GM18507 (cell line): ENCODE data around the gene SPOP.

Experiments used
- DNase-seq: peaks from one replicate; pipeline ENCODE4 v3.0.0; 2011; ENCODE audit warnings: low read depth; ENCODE audit not compliant: insufficient read length; ENCODE audit errors: extremely low spot score
- FAIRE-seq: peaks from 2 replicates; lab custom pipeline; 2011; peaks lifted over from hg19 to GRCh38; lab: Jason Lieb, UNC

Gene SPOP

GRCh38 chr17:49624896-49625295, 53.0 kb downstream of the SPOP start:
- no peak for DNase-seq
- FAIRE-seq = no peak

- FAIRE-seq (no peak), DNase-seq (no peak)
Measured at GRCh38 chr17:49621946-49622529, 55.9 kb downstream of the SPOP start.

DNA sequence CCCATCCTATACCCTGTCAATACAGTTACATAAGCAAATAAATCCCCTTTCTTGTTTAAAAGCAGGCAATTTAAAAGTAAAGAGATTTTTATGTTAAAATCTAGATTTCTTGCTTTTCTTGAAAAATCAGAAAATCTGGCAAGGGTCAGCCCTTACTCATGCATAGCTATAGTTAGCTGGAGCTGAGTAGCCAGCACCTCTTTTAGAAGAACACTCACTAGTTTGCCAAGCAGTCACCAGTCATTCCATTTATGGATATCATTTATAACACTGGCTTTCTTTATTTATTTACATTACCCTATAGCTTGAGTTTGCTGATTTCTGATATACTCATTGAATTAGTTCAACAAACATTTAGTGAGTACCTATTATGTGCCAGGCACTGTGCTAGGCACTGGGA, 56.5 kb downstream of the SPOP start:
- FAIRE-seq (no peak), DNase-seq (no peak)

DNA sequence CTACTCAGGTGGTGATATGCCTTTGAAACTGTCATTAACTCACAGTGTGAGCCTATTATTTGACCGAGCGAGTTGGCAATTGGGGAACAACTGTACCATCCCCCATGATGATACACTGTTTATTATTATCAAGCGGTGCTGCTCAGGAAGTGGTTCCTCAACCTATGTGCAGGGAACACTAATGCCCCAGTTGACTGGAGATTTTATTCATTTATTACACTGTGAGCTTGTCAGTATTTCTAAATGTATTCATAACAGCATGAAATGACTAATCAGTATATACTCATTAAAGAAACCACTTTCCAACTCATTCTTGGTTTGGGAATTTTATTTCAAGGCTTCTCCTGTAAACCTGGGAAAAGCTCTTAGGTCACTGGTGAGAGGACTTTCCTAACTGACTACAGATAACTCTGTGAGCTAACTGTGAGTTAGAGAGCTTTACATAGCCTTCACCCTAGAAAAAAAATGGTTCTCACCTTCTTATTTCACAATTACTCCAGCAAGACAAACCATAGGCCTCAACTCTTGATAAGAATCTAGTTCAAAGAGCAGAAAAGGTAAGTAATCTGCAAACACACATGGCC, 59.8 kb downstream of the SPOP start:
- FAIRE-seq (no peak), DNase-seq (no peak)

- FAIRE-seq (no peak), DNase-seq (no peak)
Measured at GRCh38 chr17:49616601-49617131, 61.2 kb downstream of the SPOP start.

- FAIRE-seq (peak; percentile 5), DNase-seq (no peak)
Measured at GRCh38 chr17:49616086-49616485, 61.8 kb downstream of the SPOP start.

DNA sequence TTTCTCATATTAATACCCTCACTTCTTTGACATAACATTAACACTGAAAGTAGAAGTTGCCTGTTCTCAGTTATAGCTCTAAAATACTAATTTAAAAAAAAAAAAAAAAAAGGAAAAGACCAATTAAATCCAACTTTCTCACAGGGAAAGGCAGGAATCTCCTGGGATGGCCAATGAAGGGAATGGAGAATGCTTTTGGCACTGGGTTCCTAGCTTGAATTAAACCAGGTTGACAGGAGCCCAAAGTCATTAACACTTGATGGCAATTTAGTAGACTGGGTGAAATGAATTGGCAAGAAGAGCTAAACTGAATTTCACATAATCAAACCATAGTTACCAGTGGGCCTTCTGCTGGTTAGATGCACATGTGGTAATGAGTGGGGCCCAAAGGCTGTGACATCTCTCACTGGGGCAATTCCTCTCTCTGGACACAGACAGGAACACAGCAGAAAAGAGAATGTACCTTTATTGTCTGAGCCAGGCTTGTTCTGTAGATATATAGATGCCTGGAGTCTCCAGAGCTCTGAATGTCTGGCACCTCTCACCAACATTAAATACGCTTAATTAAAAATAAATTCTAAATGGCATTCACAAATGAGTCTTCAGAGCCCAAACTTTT, 64.6 kb downstream of the SPOP start:
- FAIRE-seq (no peak), DNase-seq (no peak)

DNA sequence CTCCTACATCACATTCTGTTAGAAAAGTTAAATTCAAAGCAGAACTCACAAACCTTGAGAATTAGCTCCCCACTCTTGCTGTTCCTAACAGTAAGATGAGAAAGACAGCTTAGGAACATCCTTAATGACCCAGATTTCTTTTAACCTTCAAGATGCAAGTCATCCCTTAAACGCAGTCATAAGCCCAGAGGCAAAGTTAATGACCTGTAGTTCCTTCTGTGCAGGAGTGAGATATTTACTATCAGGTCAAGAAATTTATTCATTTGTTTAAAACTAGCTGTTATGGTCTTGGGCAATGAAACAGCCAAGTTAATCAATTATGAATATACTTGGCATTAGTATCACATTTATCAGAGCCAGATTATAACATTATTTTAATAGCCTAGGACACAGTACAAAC, 65.2 kb downstream of the SPOP start:
- no peak for FAIRE-seq

GRCh38 chr17:49610883-49611584, 66.9 kb downstream of the SPOP start:
- FAIRE-seq (no peak), DNase-seq (no peak)

More for the DNA sequence above, 65.2 kb downstream of the SPOP start:
- no peak for DNase-seq

GRCh38 chr17:49604314-49604869, 73.5 kb downstream of the SPOP start:
- no peak for DNase-seq
- no peak for FAIRE-seq

GRCh38 chr17:49603720-49604119, 74.2 kb downstream of the SPOP start:
- FAIRE-seq = no peak
- no peak for DNase-seq

DNA sequence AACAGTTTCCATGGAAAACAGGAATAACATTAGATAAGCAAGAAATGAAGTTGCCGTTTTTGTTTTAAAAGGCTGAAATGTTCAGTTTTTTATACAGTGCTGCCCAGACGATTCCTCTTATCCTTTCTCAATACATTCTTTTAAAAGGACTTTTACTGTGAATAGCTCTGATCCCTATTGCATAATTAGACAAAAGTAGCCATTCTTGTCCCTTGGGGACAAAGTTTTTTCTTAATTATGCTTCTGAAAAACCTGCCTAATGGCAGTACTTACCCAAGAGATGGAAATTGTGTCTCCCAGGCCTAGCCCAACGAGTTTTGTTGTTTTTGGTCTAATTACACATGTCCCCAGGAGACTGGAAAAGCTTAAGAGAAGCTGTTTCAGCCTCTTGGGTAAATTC, 74.7 kb downstream of the SPOP start:
- DNase-seq (no peak), FAIRE-seq (no peak)

GRCh38 chr17:49602783-49603182, 75.1 kb downstream of the SPOP start:
- FAIRE-seq (no peak), DNase-seq (no peak)

GRCh38 chr17:49600949-49601348, 76.9 kb downstream of the SPOP start:
- no peak for DNase-seq
- FAIRE-seq = no peak

GRCh38 chr17:49598918-49599317, 79.0 kb downstream of the SPOP start:
- DNase-seq = no peak
- FAIRE-seq = no peak

DNA sequence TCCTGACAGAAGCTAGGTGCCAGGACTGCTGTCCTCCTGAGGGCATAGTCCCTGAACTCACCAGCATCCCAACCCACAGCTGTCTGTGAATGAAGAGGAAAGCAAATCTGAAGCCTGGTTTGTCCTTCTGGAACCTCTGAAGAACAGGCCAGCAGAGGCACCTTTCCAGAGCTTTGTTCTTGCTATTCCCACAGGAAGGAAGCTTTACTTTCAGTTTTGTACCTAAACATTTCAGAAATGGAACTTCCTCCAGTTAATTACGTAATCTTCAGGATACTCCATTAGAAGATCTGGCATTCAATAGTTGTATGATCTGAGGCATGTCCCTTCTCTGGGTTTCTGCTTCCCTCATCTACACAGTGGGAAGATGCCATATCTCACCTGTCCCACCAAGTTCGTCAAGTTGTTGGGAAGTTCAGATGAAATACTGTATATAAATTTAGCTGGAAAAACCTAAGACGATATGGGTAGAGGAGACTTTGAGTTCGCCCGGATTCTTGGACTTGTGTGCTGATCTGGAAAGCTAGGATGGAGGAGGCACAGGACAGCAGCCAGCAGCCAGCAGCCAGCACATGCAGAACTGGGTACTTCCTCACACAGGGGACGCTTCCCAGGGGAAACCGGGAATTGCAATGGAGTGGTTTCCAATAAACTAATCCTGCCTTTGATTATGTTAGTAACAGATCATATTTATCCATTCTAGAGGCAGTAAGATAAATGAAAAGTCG, 79.8 kb downstream of the SPOP start:
- DNase-seq = no peak
- FAIRE-seq = no peak

DNA sequence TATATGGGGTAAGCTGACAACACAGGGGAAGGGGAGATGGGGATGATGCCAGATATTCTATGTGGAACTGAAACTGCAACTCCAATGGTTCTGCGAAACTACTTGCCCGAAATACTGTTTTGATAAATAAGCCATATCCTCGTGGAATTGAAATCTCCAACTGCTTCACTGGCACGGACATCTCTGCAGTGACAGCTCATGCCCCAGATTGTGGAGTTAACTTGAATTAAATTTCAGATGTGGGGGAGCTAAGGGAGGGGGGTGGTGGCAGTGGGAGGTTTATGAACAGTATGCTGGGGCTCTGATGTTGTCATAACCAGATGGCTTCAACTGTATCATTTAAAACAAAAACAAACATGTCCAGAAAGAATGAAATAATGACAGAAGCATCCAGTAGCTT, 80.5 kb downstream of the SPOP start:
- no peak for FAIRE-seq
- no peak for DNase-seq

DNA sequence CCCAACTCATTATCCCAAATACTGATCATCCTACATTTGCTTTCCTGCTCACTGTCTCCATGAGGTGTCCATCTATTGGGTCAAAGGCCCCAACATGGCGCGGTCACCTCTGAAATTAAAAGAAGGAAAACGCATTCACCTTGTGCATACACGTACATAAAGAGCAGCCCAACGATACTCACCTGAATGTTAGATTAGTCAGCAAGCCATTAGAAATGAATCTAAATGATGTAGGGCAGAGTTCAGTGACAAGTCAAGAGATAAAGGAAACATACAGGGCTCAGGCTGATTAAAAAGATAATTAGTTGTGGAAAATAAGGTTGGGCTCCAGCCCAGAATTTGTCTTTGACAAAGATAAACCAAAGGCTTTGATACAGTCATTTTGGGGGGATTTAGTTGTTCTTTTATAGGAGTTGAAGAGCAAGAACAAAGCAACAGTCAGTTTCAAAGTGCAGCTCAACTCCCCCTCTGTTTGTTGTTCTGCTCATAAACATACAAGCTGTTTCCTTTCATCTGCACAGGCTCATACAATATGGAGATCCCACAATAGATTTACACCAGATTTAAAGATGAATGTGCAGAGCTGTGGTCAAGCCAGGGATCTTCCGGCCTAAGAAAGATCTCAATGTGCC, 81.2 kb downstream of the SPOP start:
- DNase-seq (no peak), FAIRE-seq (no peak)

GRCh38 chr17:49595980-49596379, 81.9 kb downstream of the SPOP start:
- FAIRE-seq = no peak

More at GRCh38 chr17:49595980-49596379, 81.9 kb downstream of the SPOP start:
- DNase-seq = no peak
